ENCODE results near the gene NPL. TPM values are rescaled to one million over a fixed set of nuclear protein-coding genes. Genes with fewer than 3 reads are reported as not detected.

The NPL gene
- total RNA-seq, 2 donors from 2014 or later, result 5.8 to 8.7 TPM

GRCh38 chr1:182848736-182849135 is 59.2 kb downstream of the NPL start:
- Histone ChIP-seq H3K9me3 (ENCODE audit: control insufficient read depth, low read length) (no peaks in the 10 kb centered on the region), H3K27ac (ENCODE audit: low read depth, low read length) (no peak overlapping the region), H3K4me3 (ENCODE audit: low read length) (no peak overlapping the region), H3K9ac (ENCODE audit: extremely low read depth, low read length, poor library complexity, severe bottlenecking) (no peak overlapping the region), H3K27me3 (ENCODE audit: control insufficient read depth, insufficient read depth, low read length, poor library complexity, severe bottlenecking) (no peaks in the 10 kb centered on the region), H3K4me1 (ENCODE audit: control insufficient read depth, insufficient read depth, low read length) (peaks cover 9% of the 10 kb centered on the region), H3K36me3 (ENCODE audit: control insufficient read depth, insufficient read depth, low read length) (peaks cover 100% of the 10 kb centered on the region)
- Mint-ChIP-seq H3K9me3 (no peaks in the 10 kb centered on the region), H3K27me3 (ENCODE audit: insufficient read depth) (no peaks in the 10 kb centered on the region), H3K27ac (no peak overlapping the region), H3K36me3 (ENCODE audit: low read depth) (peaks cover 93% of the 10 kb centered on the region), H3K4me1 (peaks cover 21% of the 10 kb centered on the region), H3K4me3 (no peak overlapping the region)
- WGBS, 2 experiments (ENCODE audit: insufficient coverage in 1 of 2, insufficient read length in 1 of 2), result 96 to 100% methylated on average over 2 of the region's 2 CpGs
- TF ChIP-seq, protein P1, sequence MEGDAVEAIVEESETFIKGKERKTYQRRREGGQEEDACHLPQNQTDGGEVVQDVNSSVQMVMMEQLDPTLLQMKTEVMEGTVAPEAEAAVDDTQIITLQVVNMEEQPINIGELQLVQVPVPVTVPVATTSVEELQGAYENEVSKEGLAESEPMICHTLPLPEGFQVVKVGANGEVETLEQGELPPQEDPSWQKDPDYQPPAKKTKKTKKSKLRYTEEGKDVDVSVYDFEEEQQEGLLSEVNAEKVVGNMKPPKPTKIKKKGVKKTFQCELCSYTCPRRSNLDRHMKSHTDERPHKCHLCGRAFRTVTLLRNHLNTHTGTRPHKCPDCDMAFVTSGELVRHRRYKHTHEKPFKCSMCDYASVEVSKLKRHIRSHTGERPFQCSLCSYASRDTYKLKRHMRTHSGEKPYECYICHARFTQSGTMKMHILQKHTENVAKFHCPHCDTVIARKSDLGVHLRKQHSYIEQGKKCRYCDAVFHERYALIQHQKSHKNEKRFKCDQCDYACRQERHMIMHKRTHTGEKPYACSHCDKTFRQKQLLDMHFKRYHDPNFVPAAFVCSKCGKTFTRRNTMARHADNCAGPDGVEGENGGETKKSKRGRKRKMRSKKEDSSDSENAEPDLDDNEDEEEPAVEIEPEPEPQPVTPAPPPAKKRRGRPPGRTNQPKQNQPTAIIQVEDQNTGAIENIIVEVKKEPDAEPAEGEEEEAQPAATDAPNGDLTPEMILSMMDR (conservative IDR thresholded peaks at IDR 0.05), result no peak
- DNase-seq, result no peak

DNA sequence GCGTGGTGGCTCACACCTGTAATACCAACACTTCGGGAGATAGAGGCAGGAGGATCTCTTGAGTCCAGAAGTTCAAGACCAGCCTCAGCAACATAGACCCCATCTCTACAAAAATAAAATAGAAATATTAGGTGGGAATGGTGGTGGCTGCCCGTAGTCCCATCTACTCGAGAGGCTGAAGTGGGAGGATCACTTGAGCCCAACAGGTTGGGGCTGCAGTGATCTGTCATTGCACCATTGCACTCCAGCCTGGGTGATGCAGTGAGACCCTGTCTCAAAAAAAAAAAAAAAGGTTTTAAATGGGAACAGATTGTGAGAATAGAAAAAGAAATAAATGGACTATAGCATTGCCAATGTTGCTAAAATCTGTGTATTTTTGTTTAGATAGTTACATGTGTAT is 60.7 kb downstream of the NPL start:
- 80 to 92% methylated on average over 1 to 4 of the region's 4 CpGs for WGBS, 2 experiments (ENCODE audit: insufficient coverage in 1 of 2, insufficient read length in 1 of 2)
- Histone ChIP-seq H3K9ac (ENCODE audit: extremely low read depth, low read length, poor library complexity, severe bottlenecking) (no peak overlapping the region), H3K27ac (ENCODE audit: low read depth, low read length) (no peak overlapping the region), H3K4me1 (ENCODE audit: control insufficient read depth, insufficient read depth, low read length) (peaks cover 15% of the 10 kb centered on the region), H3K9me3 (ENCODE audit: control insufficient read depth, low read length) (no peaks in the 10 kb centered on the region), H3K27me3 (ENCODE audit: control insufficient read depth, insufficient read depth, low read length, poor library complexity, severe bottlenecking) (no peaks in the 10 kb centered on the region), H3K36me3 (ENCODE audit: control insufficient read depth, insufficient read depth, low read length) (peaks cover 100% of the 10 kb centered on the region), H3K4me3 (ENCODE audit: low read length) (no peak overlapping the region)
- Mint-ChIP-seq H3K27me3 (ENCODE audit: insufficient read depth) (no peaks in the 10 kb centered on the region), H3K9me3 (no peaks in the 10 kb centered on the region), H3K4me1 (peaks cover 18% of the 10 kb centered on the region), H3K27ac (peak overlapping the region; percentile 31), H3K4me3 (no peak overlapping the region), H3K36me3 (ENCODE audit: low read depth) (peaks cover 95% of the 10 kb centered on the region)
- DNase-seq, result no peak
- TF ChIP-seq, protein P1 (conservative IDR thresholded peaks at IDR 0.05), result no peak

DNA sequence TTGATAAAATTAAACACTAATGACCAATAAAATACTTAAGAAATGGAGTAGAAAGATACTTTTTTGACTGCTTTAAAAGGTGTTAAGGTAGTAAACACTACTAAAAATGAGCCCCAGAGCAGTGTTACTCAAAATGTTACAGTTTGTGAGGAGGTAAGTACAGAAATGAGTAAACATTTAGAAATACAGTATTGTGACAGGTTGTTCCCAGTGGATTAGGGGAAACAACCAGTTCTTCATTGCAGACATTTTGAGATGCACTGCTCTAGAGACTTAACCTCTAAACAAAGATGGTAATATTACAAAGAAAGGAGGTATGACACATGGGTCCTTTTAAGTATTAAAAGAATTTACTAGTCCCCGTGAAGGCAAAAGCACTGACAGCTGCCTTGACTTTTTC is 62.3 kb downstream of the NPL start:
- H3K4me3 ChIP-seq (ENCODE audit: low read length), result no peak overlapping the region
- H3K9me3 ChIP-seq (ENCODE audit: control insufficient read depth, low read length), result no peaks in the 10 kb centered on the region
- peaks cover 100% of the 10 kb centered on the region for H3K36me3 ChIP-seq (ENCODE audit: control insufficient read depth, insufficient read depth, low read length)
- peaks cover 18% of the 10 kb centered on the region for H3K4me1 ChIP-seq (ENCODE audit: control insufficient read depth, insufficient read depth, low read length)
- Mint-ChIP-seq H3K9me3 (no peaks in the 10 kb centered on the region), H3K27ac (no peak overlapping the region), H3K27me3 (ENCODE audit: insufficient read depth) (no peaks in the 10 kb centered on the region), H3K4me3 (no peak overlapping the region), H3K36me3 (ENCODE audit: low read depth) (peaks cover 94% of the 10 kb centered on the region), H3K4me1 (peaks cover 8% of the 10 kb centered on the region)
- TF ChIP-seq, protein P1 (conservative IDR thresholded peaks at IDR 0.05), result no peak
- H3K9ac ChIP-seq (ENCODE audit: extremely low read depth, low read length, poor library complexity, severe bottlenecking), result no peak overlapping the region
- 100% methylated on average over 1 of the region's 1 CpG for WGBS, 2 experiments (ENCODE audit: insufficient coverage in 1 of 2, insufficient read length in 1 of 2)
- no peak overlapping the region for H3K27ac ChIP-seq (ENCODE audit: low read depth, low read length)
- no peaks in the 10 kb centered on the region for H3K27me3 ChIP-seq (ENCODE audit: control insufficient read depth, insufficient read depth, low read length, poor library complexity, severe bottlenecking)
- DNase-seq, result no peak
